Epithelial cell of esophagus (primary cell): ENCODE measurements around the gene IL6ST.

Source experiments
- DNase-seq: peaks from one replicate; pipeline ENCODE4 v3.0.0; 2010; ENCODE audit warnings: low read depth
- H3K4me3 ChIP-seq: 2 replicates; pipeline ENCODE4 v1.5.1; 2011; ENCODE audit warnings: mild to moderate bottlenecking, low read length, control low read depth
- CTCF ChIP-seq: IDR thresholded peaks from 2 replicates; pipeline ENCODE4 v1.5.1; 2011; ENCODE audit warnings: low read depth, mild to moderate bottlenecking, low read length, control low read depth, inconsistent platforms; ENCODE audit not compliant: insufficient read depth; ENCODE audit errors: missing control alignments

The IL6ST gene

GRCh38 chr5:55932700-55933099 is 62.1 kb downstream of the IL6ST start:
- no peak for TF ChIP-seq CTCF

DNA sequence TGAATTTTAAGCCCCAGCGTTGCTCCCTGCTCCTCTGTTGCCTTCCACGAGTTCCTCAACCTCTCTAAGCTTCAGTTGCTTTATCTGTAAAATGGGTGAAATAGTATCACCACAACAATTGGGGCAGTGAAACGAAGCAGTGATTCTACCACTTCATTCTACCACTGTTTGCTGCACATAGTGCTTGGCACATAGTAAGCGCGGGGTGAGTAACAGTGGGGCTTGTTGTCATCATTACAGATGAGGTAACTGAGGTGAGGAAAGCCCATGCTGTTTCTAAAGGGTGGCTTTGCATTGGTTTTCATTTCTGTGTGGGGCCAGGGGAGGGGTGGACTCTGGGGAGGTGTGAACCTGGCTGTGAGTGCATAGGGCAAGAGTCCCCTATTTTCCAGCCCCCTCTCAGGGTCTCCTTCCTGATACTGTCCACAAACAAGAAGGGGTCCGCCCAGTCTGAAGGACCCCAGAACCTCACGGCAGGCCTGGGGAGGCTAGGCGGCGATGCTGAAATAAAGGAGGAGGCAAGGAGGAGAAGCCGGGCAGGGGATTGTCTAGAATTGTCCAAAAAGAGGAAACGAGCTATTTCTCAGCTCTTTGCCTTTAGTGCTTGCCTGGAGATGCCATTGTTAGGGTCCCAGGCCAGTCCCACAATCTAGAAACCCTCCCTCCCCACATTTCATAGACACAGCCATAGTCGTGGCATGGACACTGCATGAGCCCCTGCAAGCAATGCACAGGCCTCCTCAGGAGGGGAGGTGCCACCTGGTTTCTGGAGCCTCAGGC is 65.6 kb downstream of the IL6ST start:
- no peak for DNase-seq
- TF ChIP-seq CTCF, result no peak
- H3K4me3 ChIP-seq, result no peak overlapping the region

More at GRCh38 chr5:55932700-55933099, 62.1 kb downstream of the IL6ST start:
- no peak overlapping the region for H3K4me3 ChIP-seq
- no peak for DNase-seq

- DNase-seq, result no peak
- no peak overlapping the region for H3K4me3 ChIP-seq
- no peak for TF ChIP-seq CTCF
Observed at GRCh38 chr5:55927861-55928655, 66.7 kb downstream of the IL6ST start.

GRCh38 chr5:55926476-55926875 is 68.3 kb downstream of the IL6ST start:
- DNase-seq, result no peak
- no peak for TF ChIP-seq CTCF
- H3K4me3 ChIP-seq, result no peak overlapping the region

- H3K4me3 ChIP-seq, result no peak overlapping the region
- no peak for TF ChIP-seq CTCF
- DNase-seq, result no peak
Observed at GRCh38 chr5:55925712-55926111, 69.1 kb downstream of the IL6ST start.

- no peak for TF ChIP-seq CTCF
- H3K4me3 ChIP-seq, result no peak overlapping the region
- no peak for DNase-seq
Observed at GRCh38 chr5:55925181-55925580, 69.6 kb downstream of the IL6ST start.

GRCh38 chr5:55924744-55925143 is 70.0 kb downstream of the IL6ST start:
- no peak overlapping the region for H3K4me3 ChIP-seq
- no peak for DNase-seq
- no peak for TF ChIP-seq CTCF
